Astrocyte (in vitro differentiated cells and primary cell): ENCODE results near the gene ARHGAP33.

Experiments used
- EZH2 ChIP-seq: IDR thresholded peaks from 2 replicates; pipeline ENCODE4 v1.6.1; 2012; ENCODE audit warnings: mild to moderate bottlenecking, low read length, inconsistent platforms; ENCODE audit not compliant: insufficient read depth
- TF ChIP-seq, protein P1 (sequence below): IDR thresholded peaks from 2 replicates; pipeline ENCODE4 v1.5.1; 2011; ENCODE audit warnings: low read depth, mild to moderate bottlenecking, inconsistent platforms, low read length, moderate library complexity; ENCODE audit not compliant: insufficient read depth

DNA sequence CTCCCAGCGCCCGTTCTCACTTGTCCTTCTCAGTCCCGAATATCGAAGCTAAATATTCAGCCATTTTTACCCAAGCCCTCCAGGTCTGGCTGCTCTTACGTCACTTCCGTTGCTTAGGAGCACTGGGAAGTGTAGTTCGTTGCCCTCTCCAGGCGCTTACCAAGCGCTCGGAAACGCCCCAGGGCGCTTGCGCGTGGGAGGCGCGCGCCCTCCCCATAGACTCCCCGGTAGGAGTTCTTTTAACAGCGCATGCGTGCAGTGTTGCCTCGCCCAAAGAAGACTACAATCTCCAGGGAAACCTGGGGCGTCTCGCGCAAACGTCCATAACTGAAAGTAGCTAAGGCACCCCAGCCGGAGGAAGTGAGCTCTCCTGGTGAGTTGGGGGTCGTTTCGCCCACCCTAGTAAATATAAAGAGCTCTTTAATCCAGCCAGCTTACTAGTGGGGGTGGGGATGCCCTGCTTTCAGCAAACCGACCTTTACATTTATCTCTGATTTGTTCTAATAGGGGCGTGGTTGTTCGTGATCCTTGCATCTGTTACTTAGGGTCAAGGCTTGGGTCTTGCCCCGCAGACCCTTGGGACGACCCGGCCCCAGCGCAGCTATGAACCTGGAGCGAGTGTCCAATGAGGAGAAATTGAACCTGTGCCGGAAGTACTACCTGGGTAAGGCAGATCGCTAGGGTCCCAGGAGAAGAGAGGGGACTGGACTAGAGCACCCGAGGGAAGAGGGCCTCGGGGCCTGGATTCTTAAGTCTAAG is 29.9 kb upstream of the ARHGAP33 start, which contains the start of the genes PSENEN and U2AF1L4:
- no peak for TF ChIP-seq EZH2
- TF ChIP-seq, protein P1, sequence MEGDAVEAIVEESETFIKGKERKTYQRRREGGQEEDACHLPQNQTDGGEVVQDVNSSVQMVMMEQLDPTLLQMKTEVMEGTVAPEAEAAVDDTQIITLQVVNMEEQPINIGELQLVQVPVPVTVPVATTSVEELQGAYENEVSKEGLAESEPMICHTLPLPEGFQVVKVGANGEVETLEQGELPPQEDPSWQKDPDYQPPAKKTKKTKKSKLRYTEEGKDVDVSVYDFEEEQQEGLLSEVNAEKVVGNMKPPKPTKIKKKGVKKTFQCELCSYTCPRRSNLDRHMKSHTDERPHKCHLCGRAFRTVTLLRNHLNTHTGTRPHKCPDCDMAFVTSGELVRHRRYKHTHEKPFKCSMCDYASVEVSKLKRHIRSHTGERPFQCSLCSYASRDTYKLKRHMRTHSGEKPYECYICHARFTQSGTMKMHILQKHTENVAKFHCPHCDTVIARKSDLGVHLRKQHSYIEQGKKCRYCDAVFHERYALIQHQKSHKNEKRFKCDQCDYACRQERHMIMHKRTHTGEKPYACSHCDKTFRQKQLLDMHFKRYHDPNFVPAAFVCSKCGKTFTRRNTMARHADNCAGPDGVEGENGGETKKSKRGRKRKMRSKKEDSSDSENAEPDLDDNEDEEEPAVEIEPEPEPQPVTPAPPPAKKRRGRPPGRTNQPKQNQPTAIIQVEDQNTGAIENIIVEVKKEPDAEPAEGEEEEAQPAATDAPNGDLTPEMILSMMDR, result no peak
